Measurements from ENCODE around the gene IRAG1.
A peak's percentile ranks its signal among the peaks of the same experiment; 100 is the strongest.
"Not testable (repeated sequence)": the region's sequence is repeated elsewhere in the genome, so short reads cannot be mapped to it uniquely, and the experiment has no call there.

The IRAG1 gene

GRCh38 chr11:10680956-10681487 lies 12.5 kb downstream of the IRAG1 start:
- H3K4me3 ChIP-seq (ENCODE audit: low read depth, low read length) = no peak overlapping the region
- 0 out of 2 replicates have a peak, but pooled peaks have one; percentile 54 for TF ChIP-seq TRIM28 (IDR thresholded peaks at IDR 0.05; ENCODE audit: borderline replicate concordance, low read length)
- TF ChIP-seq ZNF596 (tag by site-specific recombination; IDR thresholded peaks at IDR 0.05) = no peak
- ChIA-PET POLR2A (no interaction called here), CTCF (interaction anchor here (0.6 kb wide), 1 partner anchor 27 kb away, joined by 3 read pairs; no protein-coding TSS in a partner anchor)
- H3K27ac ChIP-seq (ENCODE audit: extremely low read depth, low read depth, low read length) = no peak overlapping the region
- H3K4me1 ChIP-seq (ENCODE audit: control insufficient read depth, insufficient read depth, low read length) = no peaks in the 10 kb centered on the region
- H3K36me3 ChIP-seq (ENCODE audit: control insufficient read depth in 2 of 2, insufficient read depth in 1 of 2, low read length in 2 of 2) = no peaks in the 10 kb centered on the region
- no peaks in the 10 kb centered on the region for H3K9me3 ChIP-seq (ENCODE audit: control insufficient read depth, insufficient read depth, low read depth, low read length)

GRCh38 chr11:10680279-10680678 lies 13.3 kb downstream of the IRAG1 start:
- H3K36me3 ChIP-seq (ENCODE audit: control insufficient read depth in 2 of 2, insufficient read depth in 1 of 2, low read length in 2 of 2); H3K27ac ChIP-seq (ENCODE audit: extremely low read depth, low read depth, low read length); H3K4me3 ChIP-seq (ENCODE audit: low read depth, low read length); H3K9me3 ChIP-seq (ENCODE audit: control insufficient read depth, insufficient read depth, low read depth, low read length); CTCF ChIA-PET; POLR2A ChIA-PET; H3K4me1 ChIP-seq (ENCODE audit: control insufficient read depth, insufficient read depth, low read length): not testable (repeated sequence)
- peak; percentile 84 for TF ChIP-seq ZNF366 (tag by site-specific recombination; conservative IDR thresholded peaks at IDR 0.05)
- TF ChIP-seq PRDM1 (tag by site-specific recombination; IDR thresholded peaks at IDR 0.05) = peak; percentile 71; the same call in 1 of the 2 replicates

DNA sequence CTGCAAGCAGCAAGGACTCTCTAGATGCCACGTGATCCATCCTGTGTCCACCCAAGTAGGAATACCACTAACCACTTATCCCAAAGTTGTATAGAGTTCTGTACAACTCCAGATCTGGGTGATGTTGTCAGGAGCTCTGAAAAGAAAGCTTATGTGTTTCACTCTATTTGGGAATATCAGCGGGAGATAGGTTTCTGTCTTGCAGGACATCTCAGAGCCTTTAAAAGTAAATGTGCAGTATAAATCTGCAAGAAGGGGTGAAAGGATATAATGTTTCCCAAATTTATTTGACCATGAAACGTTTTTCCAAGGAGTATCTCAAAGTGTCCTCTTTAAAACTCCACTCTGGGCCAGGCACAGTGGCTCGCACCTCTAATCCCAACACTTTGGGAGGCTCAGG lies 13.9 kb downstream of the IRAG1 start:
- no peaks in the 10 kb centered on the region for H3K4me1 ChIP-seq (ENCODE audit: control insufficient read depth, insufficient read depth, low read length)
- CTCF ChIA-PET = interaction anchor here (2.0 kb wide), 1 partner anchor 24 kb away, joined by 6 read pairs; no protein-coding TSS in a partner anchor
- no peaks in the 10 kb centered on the region for H3K9me3 ChIP-seq (ENCODE audit: control insufficient read depth, insufficient read depth, low read depth, low read length)
- H3K36me3 ChIP-seq (ENCODE audit: control insufficient read depth in 2 of 2, insufficient read depth in 1 of 2, low read length in 2 of 2) = no peaks in the 10 kb centered on the region
- POLR2A ChIA-PET = no interaction called here
- H3K27ac ChIP-seq (ENCODE audit: extremely low read depth, low read depth, low read length) = no peak overlapping the region
- no peak overlapping the region for H3K4me3 ChIP-seq (ENCODE audit: low read depth, low read length)
- TF ChIP-seq, protein P1, sequence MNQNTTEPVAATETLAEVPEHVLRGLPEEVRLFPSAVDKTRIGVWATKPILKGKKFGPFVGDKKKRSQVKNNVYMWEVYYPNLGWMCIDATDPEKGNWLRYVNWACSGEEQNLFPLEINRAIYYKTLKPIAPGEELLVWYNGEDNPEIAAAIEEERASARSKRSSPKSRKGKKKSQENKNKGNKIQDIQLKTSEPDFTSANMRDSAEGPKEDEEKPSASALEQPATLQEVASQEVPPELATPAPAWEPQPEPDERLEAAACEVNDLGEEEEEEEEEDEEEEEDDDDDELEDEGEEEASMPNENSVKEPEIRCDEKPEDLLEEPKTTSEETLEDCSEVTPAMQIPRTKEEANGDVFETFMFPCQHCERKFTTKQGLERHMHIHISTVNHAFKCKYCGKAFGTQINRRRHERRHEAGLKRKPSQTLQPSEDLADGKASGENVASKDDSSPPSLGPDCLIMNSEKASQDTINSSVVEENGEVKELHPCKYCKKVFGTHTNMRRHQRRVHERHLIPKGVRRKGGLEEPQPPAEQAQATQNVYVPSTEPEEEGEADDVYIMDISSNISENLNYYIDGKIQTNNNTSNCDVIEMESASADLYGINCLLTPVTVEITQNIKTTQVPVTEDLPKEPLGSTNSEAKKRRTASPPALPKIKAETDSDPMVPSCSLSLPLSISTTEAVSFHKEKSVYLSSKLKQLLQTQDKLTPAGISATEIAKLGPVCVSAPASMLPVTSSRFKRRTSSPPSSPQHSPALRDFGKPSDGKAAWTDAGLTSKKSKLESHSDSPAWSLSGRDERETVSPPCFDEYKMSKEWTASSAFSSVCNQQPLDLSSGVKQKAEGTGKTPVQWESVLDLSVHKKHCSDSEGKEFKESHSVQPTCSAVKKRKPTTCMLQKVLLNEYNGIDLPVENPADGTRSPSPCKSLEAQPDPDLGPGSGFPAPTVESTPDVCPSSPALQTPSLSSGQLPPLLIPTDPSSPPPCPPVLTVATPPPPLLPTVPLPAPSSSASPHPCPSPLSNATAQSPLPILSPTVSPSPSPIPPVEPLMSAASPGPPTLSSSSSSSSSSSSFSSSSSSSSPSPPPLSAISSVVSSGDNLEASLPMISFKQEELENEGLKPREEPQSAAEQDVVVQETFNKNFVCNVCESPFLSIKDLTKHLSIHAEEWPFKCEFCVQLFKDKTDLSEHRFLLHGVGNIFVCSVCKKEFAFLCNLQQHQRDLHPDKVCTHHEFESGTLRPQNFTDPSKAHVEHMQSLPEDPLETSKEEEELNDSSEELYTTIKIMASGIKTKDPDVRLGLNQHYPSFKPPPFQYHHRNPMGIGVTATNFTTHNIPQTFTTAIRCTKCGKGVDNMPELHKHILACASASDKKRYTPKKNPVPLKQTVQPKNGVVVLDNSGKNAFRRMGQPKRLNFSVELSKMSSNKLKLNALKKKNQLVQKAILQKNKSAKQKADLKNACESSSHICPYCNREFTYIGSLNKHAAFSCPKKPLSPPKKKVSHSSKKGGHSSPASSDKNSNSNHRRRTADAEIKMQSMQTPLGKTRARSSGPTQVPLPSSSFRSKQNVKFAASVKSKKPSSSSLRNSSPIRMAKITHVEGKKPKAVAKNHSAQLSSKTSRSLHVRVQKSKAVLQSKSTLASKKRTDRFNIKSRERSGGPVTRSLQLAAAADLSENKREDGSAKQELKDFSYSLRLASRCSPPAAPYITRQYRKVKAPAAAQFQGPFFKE (tag by site-specific recombination; IDR thresholded peaks at IDR 0.05; ENCODE audit: borderline replicate concordance) = no peak
- TF ChIP-seq ZBTB44 (tag by site-specific recombination; IDR thresholded peaks at IDR 0.05) = no peak
- TF ChIP-seq MEIS1 (CRISPR knock-in tag; IDR thresholded peaks at IDR 0.05; ENCODE audit: borderline replicate concordance) = no peak
- TF ChIP-seq ZNF645 (tag by site-specific recombination; IDR thresholded peaks at IDR 0.05) = no peak
- no peak for TF ChIP-seq ZNF248 (tag by site-specific recombination; IDR thresholded peaks at IDR 0.05)
- TF ChIP-seq ZBTB21 (tag by site-specific recombination; IDR thresholded peaks at IDR 0.05) = no peak
- TF ChIP-seq ZNF280D (tag by site-specific recombination; IDR thresholded peaks at IDR 0.05) = no peak
- no peak for TF ChIP-seq ZNF214 (tag by site-specific recombination; IDR thresholded peaks at IDR 0.05; ENCODE audit: borderline replicate concordance)
- no peak for TF ChIP-seq ZNF792 (tag by site-specific recombination; IDR thresholded peaks at IDR 0.05)
